ENCODE measurements around the gene CD28. TPM values are rescaled to one million over a fixed set of nuclear protein-coding genes. Genes with fewer than 3 reads are reported as not detected.
A peak's percentile ranks its signal among the peaks of the same experiment; 100 is the strongest.

The CD28 gene
- total RNA-seq (100 to 1,000 TPM; 174 to 177 TPM), total RNA-seq (337 to 424 reads per million in 2 donors)

DNA sequence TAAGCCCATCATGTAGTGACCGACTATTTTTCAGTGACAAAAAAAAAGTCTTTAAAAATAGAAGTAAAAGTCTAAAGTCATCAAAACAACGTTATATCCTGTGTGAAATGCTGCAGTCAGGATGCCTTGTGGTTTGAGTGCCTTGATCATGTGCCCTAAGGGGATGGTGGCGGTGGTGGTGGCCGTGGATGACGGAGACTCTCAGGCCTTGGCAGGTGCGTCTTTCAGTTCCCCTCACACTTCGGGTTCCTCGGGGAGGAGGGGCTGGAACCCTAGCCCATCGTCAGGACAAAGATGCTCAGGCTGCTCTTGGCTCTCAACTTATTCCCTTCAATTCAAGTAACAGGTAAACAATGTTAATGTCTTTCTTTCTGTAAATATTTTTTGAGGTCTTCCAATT is at the start of gene CD28:
CD28 (plus strand) TSS at position 237 of the 400 bp plus-strand sequence; CDS start at position 295, 58 bp downstream.
- Mint-ChIP-seq H3K36me3 (ENCODE audit: low read depth) (peaks cover 14% of the 10 kb centered on the region), H3K4me1 (peaks cover 45% of the 10 kb centered on the region), H3K27ac (peak within 1 kb of the TSS; percentile 99), H3K27me3 (no peaks in the 10 kb centered on the region), H3K4me3 (peak within 1 kb of the TSS; percentile 84)
- peak; percentile 67 to 81 (median 79) for DNase-seq
- no peaks in the 10 kb centered on the region for H3K9me3 ChIP-seq (ENCODE audit: control insufficient read depth, low read length, poor library complexity, severe bottlenecking)
- ATAC-seq: peak; percentile 82

GRCh38 chr2:203659331-203660049 is 46.9 kb upstream of the CD28 start:
- no peaks in the 10 kb centered on the region for H3K9me3 ChIP-seq (ENCODE audit: control insufficient read depth, low read length, poor library complexity, severe bottlenecking)
- no peak overlapping the region for H3K4me3 Mint-ChIP-seq
- H3K27me3 Mint-ChIP-seq: peaks cover 3% of the 10 kb centered on the region
- peaks cover 6% of the 10 kb centered on the region for H3K36me3 Mint-ChIP-seq (ENCODE audit: low read depth)
- DNase-seq (no peak), ATAC-seq (no peak)
- H3K4me1 Mint-ChIP-seq: peaks cover 6% of the 10 kb centered on the region
- H3K27ac Mint-ChIP-seq: no peak overlapping the region

GRCh38 chr2:203660465-203660864 is 46.0 kb upstream of the CD28 start:
- Mint-ChIP-seq H3K36me3 (ENCODE audit: low read depth) (no peaks in the 10 kb centered on the region), H3K27ac (no peak overlapping the region), H3K27me3 (no peaks in the 10 kb centered on the region), H3K4me3 (no peak overlapping the region), H3K4me1 (peaks cover 6% of the 10 kb centered on the region)
- no peak for DNase-seq
- no peaks in the 10 kb centered on the region for H3K9me3 ChIP-seq (ENCODE audit: control insufficient read depth, low read length, poor library complexity, severe bottlenecking)
- no peak for ATAC-seq

- ATAC-seq: no peak
- Mint-ChIP-seq H3K36me3 (ENCODE audit: low read depth) (no peaks in the 10 kb centered on the region), H3K4me3 (no peak overlapping the region), H3K27ac (no peak overlapping the region), H3K27me3 (no peaks in the 10 kb centered on the region), H3K4me1 (peaks cover 6% of the 10 kb centered on the region)
- H3K9me3 ChIP-seq (ENCODE audit: control insufficient read depth, low read length, poor library complexity, severe bottlenecking): no peaks in the 10 kb centered on the region
- no peak for DNase-seq
Observed at GRCh38 chr2:203661279-203661908, 45.0 kb upstream of the CD28 start.

GRCh38 chr2:203662487-203662886 is 44.0 kb upstream of the CD28 start:
- no peaks in the 10 kb centered on the region for H3K9me3 ChIP-seq (ENCODE audit: control insufficient read depth, low read length, poor library complexity, severe bottlenecking)
- no peak for DNase-seq
- Mint-ChIP-seq H3K4me1 (peaks cover 3% of the 10 kb centered on the region), H3K27ac (peak overlapping the region; percentile 72), H3K27me3 (no peaks in the 10 kb centered on the region), H3K4me3 (no peak overlapping the region), H3K36me3 (ENCODE audit: low read depth) (no peaks in the 10 kb centered on the region)
- no peak for ATAC-seq

DNA sequence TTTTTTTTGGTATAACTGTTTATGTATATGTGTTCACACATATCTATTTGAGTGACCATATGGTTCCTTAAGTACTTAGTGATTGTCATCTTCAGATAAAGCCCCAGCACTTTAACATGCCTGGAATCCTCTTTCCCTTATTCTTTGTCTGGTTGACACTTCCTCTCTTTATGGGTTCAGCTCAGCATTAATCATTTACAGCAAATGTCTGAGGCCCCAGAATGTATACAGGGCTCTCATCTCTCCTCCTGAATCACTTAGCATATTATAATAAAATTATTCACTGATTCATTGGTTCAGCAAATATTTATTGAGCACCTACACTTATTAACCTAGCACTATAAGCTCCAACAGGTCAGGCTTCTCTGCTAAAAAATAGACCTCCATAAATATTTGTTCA is 43.5 kb upstream of the CD28 start:
- H3K4me3 Mint-ChIP-seq: no peak overlapping the region
- H3K4me1 Mint-ChIP-seq: peaks cover 4% of the 10 kb centered on the region
- H3K36me3 Mint-ChIP-seq (ENCODE audit: low read depth): no peaks in the 10 kb centered on the region
- H3K27me3 Mint-ChIP-seq: no peaks in the 10 kb centered on the region
- ATAC-seq (no peak), DNase-seq (no peak)
- peak overlapping the region; percentile 72 for H3K27ac Mint-ChIP-seq
- H3K9me3 ChIP-seq (ENCODE audit: control insufficient read depth, low read length, poor library complexity, severe bottlenecking): no peaks in the 10 kb centered on the region

- H3K27ac Mint-ChIP-seq: no peak overlapping the region
- DNase-seq (no peak), ATAC-seq (no peak)
- H3K36me3 Mint-ChIP-seq (ENCODE audit: low read depth): no peaks in the 10 kb centered on the region
- H3K4me1 Mint-ChIP-seq: peaks cover 4% of the 10 kb centered on the region
- H3K27me3 Mint-ChIP-seq: no peaks in the 10 kb centered on the region
- H3K4me3 Mint-ChIP-seq: no peak overlapping the region
- no peaks in the 10 kb centered on the region for H3K9me3 ChIP-seq (ENCODE audit: control insufficient read depth, low read length, poor library complexity, severe bottlenecking)
Observed at GRCh38 chr2:203664029-203664755, 42.2 kb upstream of the CD28 start.

DNA sequence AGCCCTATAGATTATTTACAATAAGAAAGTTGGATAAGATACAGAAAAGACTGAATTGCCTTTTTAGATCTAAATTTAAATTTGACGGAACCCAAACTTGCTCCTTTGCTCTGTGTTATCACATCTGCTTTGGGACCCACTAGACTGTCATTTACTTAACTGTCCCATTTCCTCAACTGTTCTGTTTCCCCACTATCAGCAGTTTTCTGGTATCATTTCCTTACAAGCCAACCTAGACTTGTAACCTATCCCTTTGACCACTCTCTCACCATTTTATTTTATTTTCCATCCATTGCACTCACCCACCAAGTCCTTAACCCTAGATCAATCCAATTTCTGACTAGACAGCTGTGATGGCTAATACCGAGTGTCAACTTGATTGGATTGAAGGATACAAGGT is 38.6 kb upstream of the CD28 start:
- Mint-ChIP-seq H3K4me3 (no peak overlapping the region), H3K36me3 (ENCODE audit: low read depth) (no peaks in the 10 kb centered on the region), H3K4me1 (peaks cover 4% of the 10 kb centered on the region), H3K27ac (no peak overlapping the region), H3K27me3 (no peaks in the 10 kb centered on the region)
- no peak for ATAC-seq
- H3K9me3 ChIP-seq (ENCODE audit: control insufficient read depth, low read length, poor library complexity, severe bottlenecking): no peaks in the 10 kb centered on the region
- DNase-seq: no peak

- Mint-ChIP-seq H3K36me3 (ENCODE audit: low read depth) (no peaks in the 10 kb centered on the region), H3K27ac (no peak overlapping the region), H3K4me1 (peaks cover 4% of the 10 kb centered on the region), H3K4me3 (no peak overlapping the region), H3K27me3 (no peaks in the 10 kb centered on the region)
- ATAC-seq: no peak
- DNase-seq: no peak
- H3K9me3 ChIP-seq (ENCODE audit: control insufficient read depth, low read length, poor library complexity, severe bottlenecking): no peaks in the 10 kb centered on the region
Observed at GRCh38 chr2:203669820-203670219, 36.6 kb upstream of the CD28 start.

DNA sequence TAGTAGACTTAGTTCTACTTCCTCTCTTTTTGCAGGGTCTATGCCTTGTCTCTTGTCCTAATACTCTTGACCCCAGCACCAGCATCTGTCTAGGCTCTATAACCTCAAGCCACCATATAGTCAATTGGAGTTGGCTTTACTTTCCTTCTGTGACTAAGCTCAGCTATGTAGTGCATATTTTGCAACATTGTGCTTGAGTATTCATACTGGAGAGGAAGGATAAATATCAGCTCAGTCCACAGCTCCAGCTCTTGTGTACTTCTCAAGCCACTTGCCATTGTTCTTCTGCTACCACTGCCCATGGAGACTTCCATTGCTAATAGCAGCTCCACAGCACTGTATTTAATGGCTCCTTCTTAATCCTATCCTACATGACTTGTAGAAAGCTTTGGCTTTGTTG is 35.5 kb upstream of the CD28 start:
- Mint-ChIP-seq H3K27me3 (no peaks in the 10 kb centered on the region), H3K36me3 (ENCODE audit: low read depth) (no peaks in the 10 kb centered on the region)

GRCh38 chr2:203671876-203672275 is 34.6 kb upstream of the CD28 start:
- ATAC-seq (no peak), DNase-seq (no peak)
- Mint-ChIP-seq H3K36me3 (ENCODE audit: low read depth) (no peaks in the 10 kb centered on the region), H3K27ac (no peak overlapping the region), H3K27me3 (no peaks in the 10 kb centered on the region), H3K4me1 (peaks cover 4% of the 10 kb centered on the region), H3K4me3 (no peak overlapping the region)
- no peaks in the 10 kb centered on the region for H3K9me3 ChIP-seq (ENCODE audit: control insufficient read depth, low read length, poor library complexity, severe bottlenecking)

More for the DNA sequence above, 35.5 kb upstream of the CD28 start:
- ATAC-seq (no peak), DNase-seq (no peak)
- no peaks in the 10 kb centered on the region for H3K9me3 ChIP-seq (ENCODE audit: control insufficient read depth, low read length, poor library complexity, severe bottlenecking)
- Mint-ChIP-seq H3K4me1 (peaks cover 4% of the 10 kb centered on the region), H3K4me3 (no peak overlapping the region), H3K27ac (no peak overlapping the region)

DNA sequence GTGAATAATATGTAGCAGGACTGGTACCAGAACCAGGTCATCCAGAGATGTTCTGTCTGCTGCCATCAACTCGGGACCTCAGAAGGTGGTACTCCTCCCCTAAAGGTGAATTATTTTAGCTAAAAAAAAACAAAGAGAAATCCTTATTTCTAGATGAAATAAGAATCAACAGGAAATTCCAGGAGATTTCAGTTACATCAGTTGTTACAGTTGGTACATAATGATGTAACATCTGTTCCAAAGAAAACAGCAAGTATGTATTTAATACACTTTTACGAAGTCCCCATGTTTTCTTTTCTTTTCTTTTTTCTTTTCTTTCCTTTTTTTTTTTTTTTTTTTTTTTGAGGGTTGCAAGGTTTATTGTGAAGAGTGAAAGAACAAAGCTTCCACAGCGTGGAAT is 33.6 kb upstream of the CD28 start:
- Mint-ChIP-seq H3K36me3 (ENCODE audit: low read depth) (no peaks in the 10 kb centered on the region), H3K4me3 (no peak overlapping the region), H3K27me3 (no peaks in the 10 kb centered on the region), H3K27ac (no peak overlapping the region), H3K4me1 (peaks cover 3% of the 10 kb centered on the region)
- no peaks in the 10 kb centered on the region for H3K9me3 ChIP-seq (ENCODE audit: control insufficient read depth, low read length, poor library complexity, severe bottlenecking)
- DNase-seq (no peak), ATAC-seq (no peak)

DNA sequence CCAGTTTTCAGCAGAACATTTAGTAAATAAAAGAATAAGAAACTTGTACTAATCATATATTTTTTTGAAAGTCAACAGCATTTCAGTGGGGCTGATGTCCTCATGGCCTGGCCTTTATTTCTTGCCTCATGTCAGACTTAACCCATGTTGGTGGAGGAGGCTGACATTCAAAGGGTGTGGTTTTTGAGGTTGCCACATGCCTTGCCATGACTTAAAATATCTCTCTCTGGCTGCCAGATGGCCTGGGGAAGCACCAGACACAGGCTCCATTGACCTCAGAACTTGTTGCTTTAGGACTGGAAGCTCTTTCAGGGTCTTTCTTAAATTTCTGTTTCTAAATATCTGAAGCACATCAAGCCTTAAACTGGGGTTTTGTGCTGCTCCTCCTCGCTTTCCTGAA is 32.5 kb upstream of the CD28 start:
- H3K4me3 Mint-ChIP-seq: no peak overlapping the region
- H3K27me3 Mint-ChIP-seq: no peaks in the 10 kb centered on the region
- H3K9me3 ChIP-seq (ENCODE audit: control insufficient read depth, low read length, poor library complexity, severe bottlenecking): no peaks in the 10 kb centered on the region
- DNase-seq (no peak), ATAC-seq (peak; percentile 77)
- no peaks in the 10 kb centered on the region for H3K4me1 Mint-ChIP-seq
- no peaks in the 10 kb centered on the region for H3K36me3 Mint-ChIP-seq (ENCODE audit: low read depth)
- no peak overlapping the region for H3K27ac Mint-ChIP-seq
